Activated naive CD4-positive, alpha-beta T cell treated with anti-CD3 and anti-CD28 coated beads, Interleukin-2, amount 50 U/mL, for 24 hours (primary cell): ENCODE data around the gene ACTG1.

Source experiments
- H3K27ac Mint-ChIP-seq: one replicate; pipeline ENCODE4 v1.8.0; 2021; ENCODE audit warnings: mild to moderate bottlenecking, mixed read lengths
- H3K27me3 Mint-ChIP-seq: one replicate; pipeline ENCODE4 v1.8.0; 2021; ENCODE audit warnings: mixed read lengths
- H3K36me3 Mint-ChIP-seq: one replicate; pipeline ENCODE4 v1.8.0; 2021; ENCODE audit warnings: mixed read lengths
- H3K4me1 Mint-ChIP-seq: one replicate; pipeline ENCODE4 v1.8.0; 2021; ENCODE audit warnings: mixed read lengths
- H3K4me3 Mint-ChIP-seq: one replicate; pipeline ENCODE4 v1.8.0; 2021; ENCODE audit warnings: mild to moderate bottlenecking, mixed read lengths
- H3K9me3 Mint-ChIP-seq: one replicate; pipeline ENCODE4 v1.8.0; 2021; ENCODE audit warnings: mixed read lengths

ACTG1 gene

DNA sequence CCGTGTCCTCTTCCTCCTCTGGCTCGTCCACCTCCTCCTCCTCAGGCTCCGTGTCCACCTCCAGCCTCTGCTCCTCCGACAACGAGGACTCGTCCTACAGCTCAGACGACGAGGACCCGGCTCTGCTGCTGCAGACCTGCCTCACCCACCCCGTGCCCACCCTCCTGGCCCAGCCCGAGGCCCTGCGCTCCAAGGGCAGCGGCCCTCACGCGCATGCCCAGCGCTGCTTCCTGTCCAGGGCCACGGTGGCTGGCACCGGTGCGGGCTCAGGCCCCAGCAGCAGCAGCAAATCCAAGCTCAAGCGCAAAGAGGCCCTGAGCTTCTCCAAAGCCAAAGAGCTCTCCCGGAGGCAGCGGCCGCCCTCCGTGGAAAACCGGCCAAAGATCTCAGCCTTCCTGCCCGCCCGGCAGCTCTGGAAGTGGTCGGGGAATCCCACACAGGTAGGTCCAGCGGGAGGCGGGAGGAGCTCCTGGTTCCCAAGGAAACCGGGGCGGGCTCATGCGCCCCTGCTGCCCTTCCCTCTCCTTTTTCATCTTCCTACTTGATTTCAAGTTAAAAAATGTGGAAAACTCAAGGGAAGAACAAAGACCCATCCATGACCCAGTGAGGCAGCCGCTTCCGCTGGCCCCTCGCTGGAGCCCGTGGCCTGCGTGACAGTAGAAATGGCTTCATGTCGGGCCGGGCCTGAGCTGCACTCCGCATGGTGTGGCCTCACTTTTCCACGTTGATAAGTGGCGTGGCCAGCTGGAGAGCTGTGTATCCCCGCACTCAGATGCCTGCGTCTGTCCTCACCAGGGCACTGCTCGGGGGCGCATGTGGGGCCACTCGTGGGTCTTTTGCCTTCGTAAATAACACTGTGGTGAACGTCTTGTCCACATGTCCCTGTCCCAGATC, 50.7 kb downstream of the ACTG1 start:
- no peak overlapping the region for H3K27ac Mint-ChIP-seq
- no peaks in the 10 kb centered on the region for H3K4me1 Mint-ChIP-seq
- no peak overlapping the region for H3K4me3 Mint-ChIP-seq
- no peaks in the 10 kb centered on the region for H3K27me3 Mint-ChIP-seq
- H3K36me3 Mint-ChIP-seq, result no peaks in the 10 kb centered on the region
- no peaks in the 10 kb centered on the region for H3K9me3 Mint-ChIP-seq

GRCh38 chr17:81460856-81461460, 51.6 kb downstream of the ACTG1 start:
- Mint-ChIP-seq H3K4me3 (no peak overlapping the region), H3K27me3 (no peaks in the 10 kb centered on the region), H3K36me3 (no peaks in the 10 kb centered on the region), H3K4me1 (no peaks in the 10 kb centered on the region), H3K9me3 (no peaks in the 10 kb centered on the region), H3K27ac (no peak overlapping the region)
